22Rv1 (cell line): ENCODE results near the gene NCOA4.

Experiments
- CTCF ChIP-seq: fragments of 450-650 bp; IDR thresholded peaks from 2 replicates; pipeline ENCODE4 v1.5.1; 2017; ENCODE audit warnings: mild to moderate bottlenecking
- ZFX ChIP-seq: fragments of 450-650 bp; IDR thresholded peaks from 2 replicates; pipeline ENCODE4 v1.6.1; 2017; ENCODE audit warnings: antibody characterized with exemption, borderline replicate concordance

GRCh38 chr10:46069771-46070463, 39.5 kb upstream of the NCOA4 start:
- TF ChIP-seq CTCF (no peak), ZFX (no peak)
